Measurements from ENCODE around the gene AMN1.

DNA sequence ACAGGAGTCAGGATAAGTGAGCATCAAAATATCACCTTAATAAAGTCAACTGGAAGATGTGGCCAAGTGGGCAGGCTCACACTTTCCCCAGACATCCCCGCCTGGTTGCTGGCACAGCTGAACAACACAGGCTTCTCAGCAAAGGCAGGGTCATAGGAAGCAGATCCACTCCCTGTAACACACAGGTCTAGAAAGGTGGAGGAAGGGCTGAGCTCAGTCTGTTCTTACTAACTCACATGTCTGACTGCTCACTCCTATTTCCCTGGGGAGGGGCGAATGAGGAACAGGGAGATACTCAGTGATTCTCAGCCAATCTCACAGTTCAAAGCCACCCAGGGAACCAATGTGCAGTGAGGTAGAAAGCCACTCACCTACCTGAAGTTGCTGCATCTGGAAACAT is 45.0 kb upstream of the AMN1 start:
- TF ChIP-seq, protein P1, sequence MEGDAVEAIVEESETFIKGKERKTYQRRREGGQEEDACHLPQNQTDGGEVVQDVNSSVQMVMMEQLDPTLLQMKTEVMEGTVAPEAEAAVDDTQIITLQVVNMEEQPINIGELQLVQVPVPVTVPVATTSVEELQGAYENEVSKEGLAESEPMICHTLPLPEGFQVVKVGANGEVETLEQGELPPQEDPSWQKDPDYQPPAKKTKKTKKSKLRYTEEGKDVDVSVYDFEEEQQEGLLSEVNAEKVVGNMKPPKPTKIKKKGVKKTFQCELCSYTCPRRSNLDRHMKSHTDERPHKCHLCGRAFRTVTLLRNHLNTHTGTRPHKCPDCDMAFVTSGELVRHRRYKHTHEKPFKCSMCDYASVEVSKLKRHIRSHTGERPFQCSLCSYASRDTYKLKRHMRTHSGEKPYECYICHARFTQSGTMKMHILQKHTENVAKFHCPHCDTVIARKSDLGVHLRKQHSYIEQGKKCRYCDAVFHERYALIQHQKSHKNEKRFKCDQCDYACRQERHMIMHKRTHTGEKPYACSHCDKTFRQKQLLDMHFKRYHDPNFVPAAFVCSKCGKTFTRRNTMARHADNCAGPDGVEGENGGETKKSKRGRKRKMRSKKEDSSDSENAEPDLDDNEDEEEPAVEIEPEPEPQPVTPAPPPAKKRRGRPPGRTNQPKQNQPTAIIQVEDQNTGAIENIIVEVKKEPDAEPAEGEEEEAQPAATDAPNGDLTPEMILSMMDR (IDR thresholded peaks at IDR 0.05) = no peak
- TF ChIP-seq POLR2A (IDR thresholded peaks at IDR 0.05) = no peak
